Neural cell (in vitro differentiated cells): Measurements from ENCODE around the gene ARHGEF26. TPM values are rescaled to one million over a fixed set of nuclear protein-coding genes. Genes with fewer than 3 reads are reported as not detected.

ENCODE experiments used
- H2AFZ ChIP-seq: fragments of 200-600, 300-800 bp; sonication (generic), shearing (Covaris generic); 2 replicates; pipeline ENCODE4 v1.6.0; 2014; ENCODE audit warnings: low read depth, mild to moderate bottlenecking, antibody characterized with exemption, low read length, moderate library complexity
- H3F3A ChIP-seq: fragments of 200-600 bp; shearing (Covaris generic); 2 replicates; pipeline ENCODE4 v1.6.1; 2016; ENCODE audit warnings: mild to moderate bottlenecking, moderate library complexity, mixed read lengths, antibody characterized with exemption, low read length; ENCODE audit not compliant: insufficient read depth, poor library complexity, severe bottlenecking
- H3K27ac ChIP-seq: fragments of 200-600, 300-800 bp; sonication (generic), shearing (Covaris generic); 2 replicates; pipeline ENCODE4 v1.5.1; 2014; ENCODE audit warnings: mild to moderate bottlenecking, low read length, moderate library complexity
- H3K27me3 ChIP-seq: fragments of 300-800, 200-600 bp; sonication (generic), shearing (Covaris generic); 2 replicates; pipeline ENCODE4 v1.6.0; 2014; ENCODE audit warnings: mild to moderate bottlenecking, low read depth, low read length, moderate library complexity; ENCODE audit not compliant: insufficient read depth
- H3K36me3 ChIP-seq: fragments of 300-800, 200-600 bp; sonication (generic), shearing (Covaris generic); 2 replicates; pipeline ENCODE4 v1.5.1; 2014; ENCODE audit warnings: mild to moderate bottlenecking, antibody characterized with exemption, low read length, moderate library complexity; ENCODE audit not compliant: insufficient read depth
- H3K4me2 ChIP-seq: fragments of 300-800, 200-600 bp; sonication (generic), shearing (Covaris generic); 2 replicates; pipeline ENCODE4 v1.6.0; 2014; ENCODE audit warnings: mild to moderate bottlenecking, low read length
- H3K4me3 ChIP-seq: fragments of 300-800, 200-600 bp; sonication (generic), shearing (Covaris generic); 2 replicates; pipeline ENCODE4 v1.5.1; 2014; ENCODE audit warnings: mild to moderate bottlenecking, low read length, moderate library complexity
- H3K79me2 ChIP-seq: fragments of 200-600 bp; shearing (Covaris generic); replicated peaks from 2 replicates; pipeline ENCODE4 v1.6.0; 2014; ENCODE audit warnings: mild to moderate bottlenecking, low read length, moderate library complexity; ENCODE audit not compliant: insufficient read depth
- H3K9ac ChIP-seq: fragments of 300-800, 200-600 bp; sonication (generic), shearing (Covaris generic); 2 replicates; pipeline ENCODE4 v1.6.1; 2016; ENCODE audit warnings: mild to moderate bottlenecking, low read length, mixed read lengths
- H3K9me2 ChIP-seq: fragments of 200-600 bp; shearing (Covaris generic); 2 replicates; pipeline ENCODE4 v1.6.1; 2016; ENCODE audit warnings: mild to moderate bottlenecking, low read length, mixed read lengths; ENCODE audit not compliant: insufficient read depth
- H3K9me3 ChIP-seq: fragments of 200-600, 300-800 bp; sonication (generic), shearing (Covaris generic); 2 replicates; pipeline ENCODE4 v1.6.1; 2016; ENCODE audit warnings: mild to moderate bottlenecking, mixed run types, low read length, moderate library complexity, mixed read lengths
- H4K20me1 ChIP-seq: fragments of 200-600 bp; shearing (Covaris generic); 2 replicates; pipeline ENCODE4 v1.6.1; 2016; ENCODE audit warnings: mild to moderate bottlenecking, mixed run types; ENCODE audit not compliant: insufficient read depth
- CTCF ChIP-seq: fragments of 450-650 bp; IDR thresholded peaks from 2 replicates; pipeline ENCODE4 v1.5.1; 2014; ENCODE audit warnings: antibody characterized with exemption, mild to moderate bottlenecking, moderate library complexity; ENCODE audit not compliant: poor library complexity, severe bottlenecking
- EP300 ChIP-seq: fragments of 450-650 bp; conservative IDR thresholded peaks from 2 replicates; pipeline ENCODE4 v1.6.1; 2014; ENCODE audit warnings: antibody characterized with exemption, mild to moderate bottlenecking, moderate library complexity; ENCODE audit not compliant: poor library complexity, severe bottlenecking
- EZH2 ChIP-seq: fragments of 200-600, 300-800 bp; shearing (Covaris generic), sonication (generic); IDR thresholded peaks from 2 replicates; pipeline ENCODE4 v1.6.1; 2014; ENCODE audit warnings: antibody characterized with exemption, low read length, borderline replicate concordance, mild to moderate bottlenecking; ENCODE audit not compliant: insufficient read depth, poor library complexity, severe bottlenecking
- MXI1 ChIP-seq: fragments of 450-650 bp; conservative IDR thresholded peaks from 2 replicates; pipeline ENCODE4 v1.6.1; 2014; ENCODE audit warnings: antibody characterized with exemption, mild to moderate bottlenecking; ENCODE audit not compliant: poor library complexity, severe bottlenecking
- POLR2AphosphoS5 ChIP-seq: IDR thresholded peaks from 2 replicates; pipeline ENCODE4 v1.6.1; 2012
- RAD21 ChIP-seq: fragments of 450-650 bp; conservative IDR thresholded peaks from 2 replicates; pipeline ENCODE4 v1.6.1; 2014; ENCODE audit warnings: antibody characterized with exemption, mild to moderate bottlenecking, moderate library complexity
- SMC3 ChIP-seq: fragments of 450-650 bp; conservative IDR thresholded peaks from 2 replicates; pipeline ENCODE4 v1.6.1; 2014; ENCODE audit warnings: antibody characterized with exemption, mild to moderate bottlenecking, moderate library complexity; ENCODE audit not compliant: poor library complexity
- TAF1 ChIP-seq: IDR thresholded peaks from 2 replicates; pipeline ENCODE4 v1.6.1; 2012; ENCODE audit warnings: low read depth
- polyA plus RNA-seq: library from polyadenylated mRNA; depleted of rRNA; stranded (reverse); fragments of >200 nt; gene quantifications from 2 replicates; pipeline ENCODE4 v1.2.3, GENCODE V29; 2014
- TF ChIP-seq, protein P1 (sequence below): IDR thresholded peaks from 2 replicates; pipeline ENCODE4 v1.6.1; 2012; ENCODE audit warnings: borderline replicate concordance

Gene ARHGEF26
- polyA plus RNA-seq, 1 donor from 2014 or later, result 5.7 TPM

GRCh38 chr3:154149286-154149685, 28.1 kb downstream of the ARHGEF26 start:
- no peaks in the 10 kb centered on the region for H4K20me1 ChIP-seq
- no peaks in the 10 kb centered on the region for H3K9me2 ChIP-seq
- H3K27me3 ChIP-seq, result no peaks in the 10 kb centered on the region
- H3K9ac ChIP-seq, result no peak overlapping the region
- no peak overlapping the region for H3K4me2 ChIP-seq
- H3K79me2 ChIP-seq, result no peaks in the 10 kb centered on the region
- no peak overlapping the region for H2AFZ ChIP-seq
- H3K27ac ChIP-seq, result no peak overlapping the region
- no peaks in the 10 kb centered on the region for H3K9me3 ChIP-seq
- H3F3A ChIP-seq, result no peaks in the 10 kb centered on the region
- no peak for TF ChIP-seq CTCF
- TF ChIP-seq POLR2AphosphoS5, result no peak
- TF ChIP-seq, protein P1, sequence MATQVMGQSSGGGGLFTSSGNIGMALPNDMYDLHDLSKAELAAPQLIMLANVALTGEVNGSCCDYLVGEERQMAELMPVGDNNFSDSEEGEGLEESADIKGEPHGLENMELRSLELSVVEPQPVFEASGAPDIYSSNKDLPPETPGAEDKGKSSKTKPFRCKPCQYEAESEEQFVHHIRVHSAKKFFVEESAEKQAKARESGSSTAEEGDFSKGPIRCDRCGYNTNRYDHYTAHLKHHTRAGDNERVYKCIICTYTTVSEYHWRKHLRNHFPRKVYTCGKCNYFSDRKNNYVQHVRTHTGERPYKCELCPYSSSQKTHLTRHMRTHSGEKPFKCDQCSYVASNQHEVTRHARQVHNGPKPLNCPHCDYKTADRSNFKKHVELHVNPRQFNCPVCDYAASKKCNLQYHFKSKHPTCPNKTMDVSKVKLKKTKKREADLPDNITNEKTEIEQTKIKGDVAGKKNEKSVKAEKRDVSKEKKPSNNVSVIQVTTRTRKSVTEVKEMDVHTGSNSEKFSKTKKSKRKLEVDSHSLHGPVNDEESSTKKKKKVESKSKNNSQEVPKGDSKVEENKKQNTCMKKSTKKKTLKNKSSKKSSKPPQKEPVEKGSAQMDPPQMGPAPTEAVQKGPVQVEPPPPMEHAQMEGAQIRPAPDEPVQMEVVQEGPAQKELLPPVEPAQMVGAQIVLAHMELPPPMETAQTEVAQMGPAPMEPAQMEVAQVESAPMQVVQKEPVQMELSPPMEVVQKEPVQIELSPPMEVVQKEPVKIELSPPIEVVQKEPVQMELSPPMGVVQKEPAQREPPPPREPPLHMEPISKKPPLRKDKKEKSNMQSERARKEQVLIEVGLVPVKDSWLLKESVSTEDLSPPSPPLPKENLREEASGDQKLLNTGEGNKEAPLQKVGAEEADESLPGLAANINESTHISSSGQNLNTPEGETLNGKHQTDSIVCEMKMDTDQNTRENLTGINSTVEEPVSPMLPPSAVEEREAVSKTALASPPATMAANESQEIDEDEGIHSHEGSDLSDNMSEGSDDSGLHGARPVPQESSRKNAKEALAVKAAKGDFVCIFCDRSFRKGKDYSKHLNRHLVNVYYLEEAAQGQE, result no peak
- TF ChIP-seq TAF1, result no peak
- no peak for TF ChIP-seq RAD21
- TF ChIP-seq EZH2, result no peak
- TF ChIP-seq EP300, result no peak
- TF ChIP-seq SMC3, result no peak
- no peak for TF ChIP-seq MXI1
- no peaks in the 10 kb centered on the region for H3K36me3 ChIP-seq
- no peak overlapping the region for H3K4me3 ChIP-seq

DNA sequence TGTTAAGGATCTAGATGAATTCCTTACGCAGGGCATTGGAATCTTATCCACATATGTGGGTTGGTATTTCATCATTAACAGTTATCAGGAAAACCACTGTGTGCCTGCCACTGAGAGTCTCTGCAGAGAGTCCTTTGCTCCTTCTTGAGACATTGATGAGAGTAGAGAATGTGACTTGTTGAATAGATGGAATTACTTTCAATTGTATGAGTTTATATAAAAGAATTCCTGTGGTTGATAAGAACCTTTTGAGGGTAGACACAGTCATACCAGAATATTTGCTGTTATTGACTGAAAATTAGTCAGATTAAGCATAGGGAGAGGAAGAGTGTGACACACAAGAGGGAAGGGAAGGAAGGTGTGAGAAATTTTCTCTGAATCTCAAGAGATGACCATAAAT, 30.8 kb downstream of the ARHGEF26 start:
- H3K4me2 ChIP-seq, result no peak overlapping the region
- no peaks in the 10 kb centered on the region for H3K36me3 ChIP-seq
- no peak overlapping the region for H3K27ac ChIP-seq
- no peaks in the 10 kb centered on the region for H3K27me3 ChIP-seq
- no peaks in the 10 kb centered on the region for H3F3A ChIP-seq
- H3K9me2 ChIP-seq, result no peaks in the 10 kb centered on the region
- H2AFZ ChIP-seq, result no peak overlapping the region
- H3K4me3 ChIP-seq, result no peak overlapping the region
- no peak for TF ChIP-seq TAF1
- TF ChIP-seq CTCF, result no peak
- TF ChIP-seq, protein P1, result no peak
- no peak for TF ChIP-seq POLR2AphosphoS5
- no peak for TF ChIP-seq RAD21
- TF ChIP-seq SMC3, result no peak
- TF ChIP-seq EP300, result no peak
- no peak for TF ChIP-seq EZH2
- no peak for TF ChIP-seq MXI1
- no peaks in the 10 kb centered on the region for H4K20me1 ChIP-seq
- H3K9ac ChIP-seq, result no peak overlapping the region
- H3K9me3 ChIP-seq, result no peaks in the 10 kb centered on the region
- no peaks in the 10 kb centered on the region for H3K79me2 ChIP-seq
